ENCODE results near the gene SH3RF3.

Gene SH3RF3

DNA sequence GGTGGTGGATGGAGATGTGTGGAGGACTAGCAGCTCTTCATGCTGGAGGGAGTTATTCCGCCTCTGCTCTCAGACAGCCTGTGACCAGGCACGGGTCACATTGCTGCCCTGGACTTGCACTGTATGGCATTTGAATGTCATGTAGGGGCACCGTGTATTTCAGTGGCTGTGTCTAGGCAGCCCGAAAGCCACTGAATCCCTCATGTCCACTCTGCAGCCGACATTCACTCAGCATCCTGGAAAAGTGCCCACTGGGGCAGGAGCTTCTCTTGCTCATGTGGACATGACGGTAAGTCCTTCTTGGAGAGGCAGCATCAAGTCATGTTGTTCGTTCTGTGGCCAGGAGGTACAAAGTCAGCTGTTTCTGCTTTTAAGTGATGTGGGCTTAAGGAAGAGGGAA is 127.9 kb downstream of the SH3RF3 start:
- TF ChIP-seq CTCF (IDR thresholded peaks at IDR 0.05): no peak
- no peak overlapping the region for H3K27ac Mint-ChIP-seq
- peaks cover 6% of the 10 kb centered on the region for H3K27me3 Mint-ChIP-seq (ENCODE audit: low read depth, poor library complexity)
- H3K4me3 Mint-ChIP-seq: no peak overlapping the region
- peaks cover 57% of the 10 kb centered on the region for H3K4me1 Mint-ChIP-seq
- DNase-seq: no peak
- no peaks in the 10 kb centered on the region for H3K36me3 Mint-ChIP-seq (ENCODE audit: low read depth)
- no peaks in the 10 kb centered on the region for H3K9me3 Mint-ChIP-seq

- Mint-ChIP-seq H3K27ac (peak overlapping the region; percentile 71), H3K36me3 (ENCODE audit: low read depth) (no peaks in the 10 kb centered on the region), H3K27me3 (ENCODE audit: low read depth, poor library complexity) (peaks cover 6% of the 10 kb centered on the region), H3K9me3 (no peaks in the 10 kb centered on the region), H3K4me1 (peaks cover 58% of the 10 kb centered on the region), H3K4me3 (no peak overlapping the region)
- TF ChIP-seq CTCF (IDR thresholded peaks at IDR 0.05): no peak
- no peak for DNase-seq
These were observed 128.6 kb downstream of the SH3RF3 start for GRCh38 chr2:109257653-109258052.

DNA sequence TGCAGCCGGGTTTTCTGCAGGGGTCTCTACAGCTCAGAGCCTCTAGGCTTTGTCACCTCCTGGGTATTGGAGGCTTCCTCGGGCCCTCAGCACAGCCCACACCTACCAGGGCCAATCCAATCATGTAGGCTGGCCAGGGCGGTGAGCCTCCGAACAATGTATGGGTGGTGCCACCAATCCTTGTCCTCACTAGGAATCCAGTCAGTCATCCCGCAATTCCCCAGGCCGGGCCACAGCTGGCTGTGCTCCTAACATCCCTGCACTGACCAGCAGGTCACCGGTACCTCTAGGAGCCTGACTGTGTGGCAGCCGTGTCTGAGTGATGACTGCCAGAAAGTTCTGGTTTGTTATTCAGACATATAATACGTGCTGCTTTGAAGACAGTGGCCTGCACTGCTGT is 129.4 kb downstream of the SH3RF3 start:
- Mint-ChIP-seq H3K36me3 (ENCODE audit: low read depth) (no peaks in the 10 kb centered on the region), H3K9me3 (no peaks in the 10 kb centered on the region), H3K4me3 (no peak overlapping the region), H3K27ac (no peak overlapping the region), H3K4me1 (peaks cover 58% of the 10 kb centered on the region), H3K27me3 (ENCODE audit: low read depth, poor library complexity) (peaks cover 6% of the 10 kb centered on the region)
- TF ChIP-seq CTCF (IDR thresholded peaks at IDR 0.05): no peak
- DNase-seq: no peak

- no peak for TF ChIP-seq CTCF (IDR thresholded peaks at IDR 0.05)
- Mint-ChIP-seq H3K36me3 (ENCODE audit: low read depth) (no peaks in the 10 kb centered on the region), H3K9me3 (no peaks in the 10 kb centered on the region), H3K27ac (no peak overlapping the region), H3K27me3 (ENCODE audit: low read depth, poor library complexity) (peaks cover 6% of the 10 kb centered on the region), H3K4me3 (no peak overlapping the region), H3K4me1 (peaks cover 58% of the 10 kb centered on the region)
- no peak for DNase-seq
These were observed 130.0 kb downstream of the SH3RF3 start for GRCh38 chr2:109258905-109259540.

- Mint-ChIP-seq H3K9me3 (no peaks in the 10 kb centered on the region), H3K27ac (no peak overlapping the region), H3K4me3 (no peak overlapping the region), H3K4me1 (peaks cover 63% of the 10 kb centered on the region), H3K27me3 (ENCODE audit: low read depth, poor library complexity) (peaks cover 5% of the 10 kb centered on the region), H3K36me3 (ENCODE audit: low read depth) (no peaks in the 10 kb centered on the region)
- no peak for TF ChIP-seq CTCF (IDR thresholded peaks at IDR 0.05)
- no peak for DNase-seq
These were observed 130.7 kb downstream of the SH3RF3 start for GRCh38 chr2:109259671-109260070.

DNA sequence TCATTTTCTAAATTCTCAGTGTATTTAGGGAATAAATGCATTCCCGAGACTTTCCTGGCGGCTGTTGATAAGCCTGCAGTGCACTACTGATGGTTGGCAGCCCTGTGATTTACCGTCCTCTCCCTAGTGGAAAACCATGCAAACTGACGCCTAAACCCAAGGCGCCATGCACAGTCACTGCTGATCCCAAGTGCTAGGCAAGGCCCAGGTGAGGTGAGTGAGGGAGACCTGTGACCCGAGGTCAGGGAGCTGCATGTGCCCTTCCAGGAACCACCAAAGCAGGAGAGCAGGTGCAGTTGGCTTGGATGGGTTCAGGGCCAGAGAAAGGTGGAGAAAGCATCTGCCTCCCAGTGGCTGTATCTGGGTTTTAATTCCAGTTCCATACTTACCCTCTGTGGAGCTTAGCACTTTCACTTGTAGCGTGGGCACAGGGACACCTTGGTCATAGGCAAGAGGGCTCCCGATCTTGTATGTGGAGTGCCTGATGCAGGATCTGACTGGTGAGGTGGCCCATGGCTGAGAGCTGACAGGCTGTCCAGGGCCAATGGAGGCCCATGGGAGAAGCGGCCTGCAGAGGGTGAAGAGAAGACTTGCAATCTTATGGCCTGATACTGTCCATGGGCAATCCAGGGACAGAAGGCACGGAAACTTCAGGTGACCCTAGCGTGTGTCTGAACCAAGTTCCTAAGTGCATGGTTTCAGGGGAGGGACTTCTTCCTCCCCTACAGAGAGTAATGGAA is 131.3 kb downstream of the SH3RF3 start:
- Mint-ChIP-seq H3K27ac (peak overlapping the region; percentile 16), H3K4me1 (peaks cover 69% of the 10 kb centered on the region), H3K4me3 (no peak overlapping the region), H3K9me3 (no peaks in the 10 kb centered on the region), H3K27me3 (ENCODE audit: low read depth, poor library complexity) (peaks cover 3% of the 10 kb centered on the region), H3K36me3 (ENCODE audit: low read depth) (no peaks in the 10 kb centered on the region)
- no peak for DNase-seq
- no peak for TF ChIP-seq CTCF (IDR thresholded peaks at IDR 0.05)
